ENCODE measurements around the gene CDH19.

Gene CDH19

DNA sequence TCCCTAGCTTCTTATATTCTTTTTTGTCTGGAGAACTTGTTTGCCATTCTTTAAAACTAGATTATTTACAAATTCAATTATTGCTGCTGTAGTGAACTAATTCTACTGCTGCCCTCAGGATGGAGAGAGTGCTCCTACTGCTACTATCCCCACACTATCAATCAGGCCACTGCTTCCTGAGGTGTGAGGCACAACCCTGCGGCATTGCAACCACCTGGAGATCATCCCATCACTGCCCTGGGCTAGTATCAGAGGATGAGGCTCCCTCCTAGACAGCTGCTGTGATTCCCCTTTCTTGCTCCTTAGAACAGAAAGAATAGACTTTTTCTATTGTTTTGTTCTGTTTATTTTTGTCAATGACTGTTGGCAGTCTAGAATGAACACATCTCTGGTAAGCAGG lies 146.6 kb downstream of the CDH19 start:
- no peak for DNase-seq (ENCODE audit: low read depth in 2 of 2, low spot score in 1 of 2)
